Trophoblast cell (in vitro differentiated cells and primary cell): Measurements from ENCODE around the gene DUOXA2.
A peak's percentile ranks its signal among the peaks of the same experiment; 100 is the strongest.

Experiments used
- DNase-seq, 2 donors: peaks; one replicate each; pipeline ENCODE4 v3.0.0-alpha.2; 2016
- H2AFZ ChIP-seq: 2 replicates; pipeline ENCODE4 v1.6.1; 2013; ENCODE audit warnings: low read length, moderate library complexity, mild to moderate bottlenecking; ENCODE audit not compliant: insufficient read depth, poor library complexity
- H2AK5ac ChIP-seq: 2 replicates; pipeline ENCODE4 v1.6.1; 2013; ENCODE audit warnings: mild to moderate bottlenecking, low read length
- H2BK120ac ChIP-seq: 2 replicates; pipeline ENCODE4 v1.6.1; 2013; ENCODE audit warnings: low read length, mild to moderate bottlenecking, moderate library complexity; ENCODE audit not compliant: insufficient read depth, poor library complexity
- H2BK12ac ChIP-seq: 2 replicates; pipeline ENCODE4 v1.6.1; 2013; ENCODE audit warnings: mild to moderate bottlenecking, low read length, moderate library complexity
- H2BK5ac ChIP-seq: 2 replicates; pipeline ENCODE4 v1.6.1; 2013; ENCODE audit warnings: low read length, low read depth, moderate library complexity, mild to moderate bottlenecking; ENCODE audit not compliant: poor library complexity
- H3K14ac ChIP-seq: 2 replicates; pipeline ENCODE4 v1.6.1; 2013; ENCODE audit warnings: mild to moderate bottlenecking, low read length
- H3K18ac ChIP-seq: 2 replicates; pipeline ENCODE4 v1.6.1; 2013; ENCODE audit warnings: mild to moderate bottlenecking, low read length
- H3K23ac ChIP-seq: 2 replicates; pipeline ENCODE4 v1.6.1; 2013; ENCODE audit warnings: low read length
- H3K27ac ChIP-seq: 2 replicates; pipeline ENCODE4 v1.5.1; 2013; ENCODE audit warnings: low read depth, mild to moderate bottlenecking, inconsistent platforms, low read length, moderate library complexity
- H3K27me3 ChIP-seq: 2 replicates; pipeline ENCODE4 v1.6.1; 2013; ENCODE audit warnings: inconsistent platforms, mild to moderate bottlenecking, low read length, moderate library complexity; ENCODE audit not compliant: insufficient read depth
- H3K36me3 ChIP-seq, 2 experiments: 1 replicate in 1 of 2; 2 replicates in 1 of 2; pipeline ENCODE4 v1.6.1; 2013; ENCODE audit warnings: low read length in 2 of 2, mild to moderate bottlenecking in 2 of 2, moderate library complexity in 1 of 2; ENCODE audit not compliant: insufficient read depth in 2 of 2, control insufficient read depth in 1 of 2
- H3K4ac ChIP-seq: 2 replicates; pipeline ENCODE4 v1.6.1; 2013; ENCODE audit warnings: low read depth, mild to moderate bottlenecking, low read length, moderate library complexity
- H3K4me1 ChIP-seq, 2 experiments: 1 replicate in 1 of 2; 2 replicates in 1 of 2; pipeline ENCODE4 v1.6.1; 2013; ENCODE audit warnings: low read length in 2 of 2, mild to moderate bottlenecking in 2 of 2, moderate library complexity in 1 of 2; ENCODE audit not compliant: insufficient read depth in 2 of 2, control insufficient read depth in 1 of 2
- H3K4me2 ChIP-seq: 2 replicates; pipeline ENCODE4 v1.6.1; 2013; ENCODE audit warnings: inconsistent platforms, mild to moderate bottlenecking, low read length, moderate library complexity
- H3K4me3 ChIP-seq: 2 replicates; pipeline ENCODE4 v1.5.1; 2013; ENCODE audit warnings: mild to moderate bottlenecking, low read depth, low read length, inconsistent platforms
- H3K79me1 ChIP-seq: one replicate; pipeline ENCODE4 v1.6.1; 2013; ENCODE audit warnings: low read length
- H3K79me2 ChIP-seq: 2 replicates; pipeline ENCODE4 v1.6.1; 2013; ENCODE audit warnings: low read length, mild to moderate bottlenecking; ENCODE audit not compliant: control insufficient read depth, insufficient read depth, poor library complexity
- H3K9ac ChIP-seq: 2 replicates; pipeline ENCODE4 v1.6.1; 2013; ENCODE audit warnings: mild to moderate bottlenecking, low read length
- H3K9me3 ChIP-seq: 2 replicates; pipeline ENCODE4 v1.6.1; 2013; ENCODE audit warnings: low read depth, mild to moderate bottlenecking, control low read depth, inconsistent platforms, low read length; ENCODE audit not compliant: insufficient read depth
- H4K12ac ChIP-seq: 2 replicates; pipeline ENCODE4 v1.6.1; 2013; ENCODE audit warnings: low read depth, mild to moderate bottlenecking, low read length, moderate library complexity
- H4K8ac ChIP-seq: 2 replicates; pipeline ENCODE4 v1.6.1; 2013; ENCODE audit warnings: low read depth, mild to moderate bottlenecking, low read length, moderate library complexity
- H4K91ac ChIP-seq: one replicate; pipeline ENCODE4 v1.6.1; 2013; ENCODE audit warnings: low read depth, mild to moderate bottlenecking, low read length, moderate library complexity
- WGBS: extraction: QIAGEN DNeasy Blood & Tissue Kit; methylation state at CpG from one replicate; pipeline ENCODE4 v1.1.7; 2013; ENCODE audit warnings: missing lambda C conversion rate; ENCODE audit not compliant: insufficient read length, insufficient coverage; ENCODE audit errors: extremely low coverage; 5-methylcytosine and 5-hydroxymethylcytosine counted together

The DUOXA2 gene

DNA sequence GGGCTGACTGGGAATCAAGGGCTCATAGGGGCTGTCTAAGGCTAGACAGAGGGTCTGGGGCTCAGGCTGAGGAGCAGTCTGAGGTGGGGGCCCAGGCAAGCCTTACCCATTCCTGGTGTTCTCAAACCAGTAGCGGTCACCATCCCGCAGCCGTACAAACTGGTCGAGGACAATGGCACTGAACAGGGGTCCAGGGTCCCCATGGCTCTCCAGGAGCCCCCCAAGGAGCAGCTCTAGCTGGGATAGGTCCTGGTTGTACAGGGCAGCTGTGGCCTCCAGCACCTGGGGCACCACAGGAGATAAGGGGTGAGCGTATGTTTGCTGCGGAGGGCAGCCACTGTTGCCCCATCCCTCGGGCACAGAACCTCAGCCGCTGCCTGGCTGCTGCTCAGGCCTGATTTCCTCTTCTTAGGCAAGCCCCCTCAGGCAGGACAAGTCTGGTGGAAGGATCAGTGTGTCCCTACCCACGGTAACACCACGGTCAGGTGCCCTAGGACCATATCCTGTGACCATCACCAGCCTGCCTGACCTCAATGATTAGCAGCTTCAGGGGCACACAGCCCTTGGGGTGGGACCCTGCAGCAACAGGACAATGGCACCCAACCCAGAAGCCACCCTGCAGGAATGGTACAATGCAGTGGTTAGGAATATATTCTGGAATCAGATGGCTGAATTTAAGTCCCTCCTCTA is 6.0 kb upstream of the DUOXA2 start:
- Histone ChIP-seq H4K12ac (no peak overlapping the region), H3K18ac (no peak overlapping the region), H3K79me2 (no peaks in the 10 kb centered on the region), H2AK5ac (no peak overlapping the region), H3K14ac (no peak overlapping the region), H3K4ac (no peak overlapping the region), H3K9ac (no peak overlapping the region), H3K4me3 (no peak overlapping the region), H3K9me3 (peaks cover 2% of the 10 kb centered on the region), H2BK5ac (no peak overlapping the region), H3K23ac (no peak overlapping the region), H3K4me2 (no peak overlapping the region), H2AFZ (no peak overlapping the region), H4K8ac (no peak overlapping the region), H3K79me1 (no peaks in the 10 kb centered on the region), H3K36me3 (no peaks in the 10 kb centered on the region), H3K27ac (no peak overlapping the region), H3K4me1 (no peaks in the 10 kb centered on the region), H4K91ac (no peak overlapping the region), H2BK12ac (no peak overlapping the region), H3K27me3 (peaks cover 33% of the 10 kb centered on the region), H2BK120ac (no peak overlapping the region)
- no peak for DNase-seq
- no CpG with 5 or more reads among the region's 10 CpGs for WGBS

DNA sequence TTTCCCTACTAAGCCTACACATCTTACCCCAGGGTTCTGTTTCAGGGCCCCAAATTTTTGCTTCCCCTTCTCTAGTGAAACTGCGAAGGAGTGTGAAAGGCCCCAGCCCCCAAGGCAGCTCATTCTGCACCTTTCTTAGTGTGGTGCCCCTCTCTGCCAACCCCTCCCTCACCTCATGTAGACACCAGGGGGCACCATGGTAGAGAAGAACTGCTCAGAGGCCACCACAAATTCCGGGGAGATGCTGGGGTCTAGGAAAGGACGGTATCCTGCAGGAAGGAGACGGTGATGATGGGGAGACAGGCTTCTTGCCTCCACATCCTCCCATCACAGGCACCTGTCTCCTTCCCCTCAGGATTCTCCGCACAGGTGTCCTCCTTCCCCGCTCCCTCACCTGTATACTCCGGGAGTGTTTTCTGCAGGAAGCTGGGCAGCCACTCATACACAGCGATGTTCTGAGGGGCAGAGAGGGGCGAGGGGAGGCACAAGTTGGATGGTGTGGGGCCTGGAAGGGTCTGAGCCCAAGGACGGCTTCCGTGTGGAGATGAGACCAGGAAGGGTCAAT is 3.8 kb upstream of the DUOXA2 start:
- no peak overlapping the region for H2AFZ ChIP-seq
- H4K8ac ChIP-seq: no peak overlapping the region
- H3K4me3 ChIP-seq: no peak overlapping the region
- H2BK5ac ChIP-seq: no peak overlapping the region
- WGBS: no CpG with 5 or more reads among the region's 11 CpGs
- H3K27me3 ChIP-seq: peaks cover 56% of the 10 kb centered on the region
- no peaks in the 10 kb centered on the region for H3K79me2 ChIP-seq
- H3K27ac ChIP-seq: no peak overlapping the region
- no peaks in the 10 kb centered on the region for H3K79me1 ChIP-seq
- H3K36me3 ChIP-seq: no peaks in the 10 kb centered on the region
- H3K18ac ChIP-seq: no peak overlapping the region
- H2BK120ac ChIP-seq: no peak overlapping the region
- no peak overlapping the region for H2AK5ac ChIP-seq
- H3K4me1 ChIP-seq: no peaks in the 10 kb centered on the region
- H3K14ac ChIP-seq: no peak overlapping the region
- no peak overlapping the region for H3K4me2 ChIP-seq
- no peak overlapping the region for H3K4ac ChIP-seq
- H2BK12ac ChIP-seq: no peak overlapping the region
- no peak for DNase-seq
- H3K23ac ChIP-seq: no peak overlapping the region
- no peak overlapping the region for H4K91ac ChIP-seq
- no peak overlapping the region for H4K12ac ChIP-seq
- H3K9ac ChIP-seq: no peak overlapping the region
- peaks cover 2% of the 10 kb centered on the region for H3K9me3 ChIP-seq

DNA sequence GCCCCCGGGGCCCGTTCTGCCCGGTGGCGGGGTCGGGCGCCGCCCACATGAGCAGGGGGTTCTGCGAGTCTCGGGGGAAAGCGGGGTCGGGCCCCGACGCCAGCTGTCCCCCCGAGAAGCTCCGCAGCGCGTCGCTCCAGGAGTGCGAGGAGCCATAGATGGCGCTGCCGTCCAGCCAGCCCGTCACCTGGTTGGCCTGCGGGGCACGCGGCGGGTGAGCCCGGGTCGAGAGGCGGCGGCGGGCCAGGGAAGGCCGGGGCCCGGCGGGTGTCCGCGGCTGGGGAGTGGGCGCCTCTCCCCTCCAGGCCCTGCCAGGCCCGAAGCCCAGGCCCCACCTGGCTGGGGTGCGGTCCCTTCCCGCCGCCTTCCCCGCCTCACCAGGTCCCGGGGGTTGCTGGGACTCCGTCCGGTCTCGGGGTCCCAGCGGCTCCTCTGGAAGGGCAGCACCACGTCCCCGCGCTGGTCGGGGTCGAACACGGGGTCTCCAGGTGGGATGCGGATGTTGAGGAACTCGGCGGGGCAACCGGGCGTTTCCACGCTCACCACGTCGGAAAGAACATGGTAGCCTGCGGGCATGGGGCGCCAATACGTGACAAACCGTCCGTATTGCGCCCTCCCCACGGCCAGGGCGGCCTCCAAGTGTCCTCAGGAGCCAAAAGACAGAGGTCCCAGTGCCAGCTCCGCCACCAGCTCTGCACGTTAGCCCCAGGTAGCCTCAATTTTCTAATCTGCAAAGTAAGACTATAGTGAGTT is 2.6 kb upstream of the DUOXA2 start:
- Histone ChIP-seq H4K12ac (no peak overlapping the region), H3K4ac (no peak overlapping the region), H2BK12ac (no peak overlapping the region), H3K4me1 (no peaks in the 10 kb centered on the region), H3K23ac (no peak overlapping the region), H4K91ac (no peak overlapping the region), H2BK120ac (no peak overlapping the region), H3K4me2 (no peak overlapping the region), H3K79me1 (no peaks in the 10 kb centered on the region), H3K79me2 (no peaks in the 10 kb centered on the region), H3K4me3 (no peak overlapping the region), H4K8ac (no peak overlapping the region), H2BK5ac (no peak overlapping the region), H2AFZ (no peak overlapping the region), H3K27ac (no peak overlapping the region), H3K18ac (no peak overlapping the region), H3K9me3 (no peaks in the 10 kb centered on the region), H3K9ac (no peak overlapping the region), H2AK5ac (no peak overlapping the region), H3K36me3 (no peaks in the 10 kb centered on the region), H3K14ac (no peak overlapping the region), H3K27me3 (peaks cover 68% of the 10 kb centered on the region)
- DNase-seq: no peak
- WGBS: no CpG with 5 or more reads among the region's 71 CpGs

DNA sequence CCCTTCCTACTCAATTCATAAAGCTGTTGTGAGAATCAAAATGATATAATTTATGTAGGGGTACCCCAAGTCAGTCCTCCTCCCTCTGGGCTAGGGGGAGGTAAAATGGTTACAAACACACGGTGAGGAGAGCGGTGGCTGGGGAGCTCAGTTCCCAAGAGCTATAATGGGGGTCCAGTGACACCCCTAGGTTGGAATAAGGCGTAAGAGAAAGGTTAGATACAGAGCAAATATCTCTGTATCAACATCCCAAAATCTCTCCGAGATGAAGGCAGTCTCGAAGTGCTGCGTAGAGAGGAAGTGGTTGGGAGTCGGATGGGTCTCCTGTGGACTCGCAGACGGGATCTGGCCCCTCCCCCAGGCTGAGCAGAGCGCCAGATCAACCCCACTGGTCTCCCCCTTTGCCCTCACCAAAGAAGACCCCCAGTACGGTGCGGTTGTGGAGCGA is 2.0 kb upstream of the DUOXA2 start:
- WGBS: no CpG with 5 or more reads among the region's 13 CpGs

More for the DNA sequence above, 2.0 kb upstream of the DUOXA2 start:
- Histone ChIP-seq H3K4me1 (no peaks in the 10 kb centered on the region), H3K27ac (no peak overlapping the region), H4K12ac (no peak overlapping the region), H2AFZ (no peak overlapping the region), H4K91ac (no peak overlapping the region), H2BK5ac (no peak overlapping the region), H3K27me3 (peaks cover 74% of the 10 kb centered on the region), H2BK12ac (no peak overlapping the region), H3K79me2 (no peaks in the 10 kb centered on the region), H3K9me3 (no peaks in the 10 kb centered on the region), H3K36me3 (no peaks in the 10 kb centered on the region), H3K14ac (no peak overlapping the region), H3K18ac (no peak overlapping the region), H3K23ac (no peak overlapping the region), H3K4me2 (peak overlapping the region; percentile 2), H3K9ac (no peak overlapping the region), H3K79me1 (no peaks in the 10 kb centered on the region), H2BK120ac (no peak overlapping the region), H4K8ac (no peak overlapping the region), H3K4me3 (no peak overlapping the region), H3K4ac (no peak overlapping the region), H2AK5ac (no peak overlapping the region)
- no peak for DNase-seq
